ENCODE results near the gene RBM24. TPM values are rescaled to one million over a fixed set of nuclear protein-coding genes. Genes with fewer than 3 reads are reported as not detected.

Gene RBM24
- total RNA-seq, 2 experiments from 2014 or later, result not detected

- Mint-ChIP-seq H3K4me1 (peaks cover 12% of the 10 kb centered on the region), H3K36me3 (no peaks in the 10 kb centered on the region), H3K27ac (no peak overlapping the region), H3K9me3 (no peaks in the 10 kb centered on the region), H3K27me3 (peaks cover 85% of the 10 kb centered on the region), H3K4me3 (no peak overlapping the region)
- DNase-seq, result no peak
These were observed 2.7 kb upstream of the RBM24 start for GRCh38 chr6:17278289-17279063.

DNA sequence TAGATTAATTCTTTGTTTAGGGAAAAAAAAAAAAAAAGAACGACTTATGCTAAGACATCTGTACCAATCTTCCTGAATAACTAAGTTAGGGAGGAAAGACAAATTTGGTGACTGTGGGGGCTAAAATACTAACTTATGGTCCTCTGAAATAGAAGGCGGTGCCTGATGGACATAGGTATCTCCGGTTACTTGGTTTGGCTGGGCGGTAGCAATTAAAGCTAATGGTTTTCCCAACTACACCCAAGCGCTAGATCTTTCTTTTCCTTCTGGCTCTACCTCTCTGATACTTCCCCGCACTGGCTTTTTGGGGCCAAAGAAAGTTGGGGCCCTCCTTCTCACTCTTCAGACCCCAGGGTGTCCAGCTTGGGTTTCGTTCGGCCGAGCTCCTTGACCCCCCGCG lies 1.0 kb upstream of the RBM24 start:
- H3K4me3 Mint-ChIP-seq, result no peak overlapping the region

DNA sequence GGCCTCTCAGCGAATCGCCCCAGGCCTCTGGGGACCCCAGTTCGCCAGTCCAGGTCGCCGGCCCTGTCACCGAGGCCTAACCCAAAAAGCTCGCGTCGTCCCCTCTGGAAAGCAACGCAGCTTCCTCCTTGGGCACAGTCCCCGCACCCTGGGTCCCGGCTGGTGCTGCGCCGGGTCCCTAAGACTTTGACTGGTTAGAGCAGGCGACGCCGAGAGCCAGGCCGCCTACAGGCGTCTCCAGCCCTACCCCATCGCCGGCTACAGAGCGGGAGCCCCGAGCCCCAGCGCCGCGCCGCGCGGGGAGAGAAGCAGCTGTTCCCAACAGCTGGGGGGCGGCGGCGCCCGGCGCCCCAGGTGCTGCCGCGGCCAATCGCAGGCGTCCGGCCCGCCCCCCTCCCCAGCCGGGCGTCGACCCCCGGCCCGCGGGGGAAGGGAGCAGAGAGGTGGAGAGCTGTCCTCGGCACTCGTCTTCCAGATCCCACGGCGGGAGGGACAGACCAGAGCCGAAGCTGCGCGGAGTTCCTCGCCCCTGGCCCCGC lies 540 bp upstream of the RBM24 start:
- Mint-ChIP-seq H3K27ac (no peak overlapping the region), H3K4me1 (peaks cover 12% of the 10 kb centered on the region), H3K9me3 (no peaks in the 10 kb centered on the region), H3K27me3 (peaks cover 84% of the 10 kb centered on the region), H3K36me3 (no peaks in the 10 kb centered on the region), H3K4me3 (no peak overlapping the region)
- DNase-seq, result peak; percentile 11

More for the DNA sequence above, 1.0 kb upstream of the RBM24 start:
- Mint-ChIP-seq H3K27ac (no peak overlapping the region), H3K27me3 (peaks cover 82% of the 10 kb centered on the region), H3K36me3 (no peaks in the 10 kb centered on the region), H3K9me3 (no peaks in the 10 kb centered on the region), H3K4me1 (peaks cover 12% of the 10 kb centered on the region)
- no peak for DNase-seq

- Mint-ChIP-seq H3K27ac (no peak overlapping the region), H3K4me3 (peak overlapping the region; percentile 67), H3K36me3 (no peaks in the 10 kb centered on the region), H3K27me3 (peaks cover 92% of the 10 kb centered on the region), H3K9me3 (no peaks in the 10 kb centered on the region), H3K4me1 (peaks cover 12% of the 10 kb centered on the region)
- no peak for DNase-seq
These were observed 628 bp downstream of the RBM24 start for GRCh38 chr6:17281497-17282481.

DNA sequence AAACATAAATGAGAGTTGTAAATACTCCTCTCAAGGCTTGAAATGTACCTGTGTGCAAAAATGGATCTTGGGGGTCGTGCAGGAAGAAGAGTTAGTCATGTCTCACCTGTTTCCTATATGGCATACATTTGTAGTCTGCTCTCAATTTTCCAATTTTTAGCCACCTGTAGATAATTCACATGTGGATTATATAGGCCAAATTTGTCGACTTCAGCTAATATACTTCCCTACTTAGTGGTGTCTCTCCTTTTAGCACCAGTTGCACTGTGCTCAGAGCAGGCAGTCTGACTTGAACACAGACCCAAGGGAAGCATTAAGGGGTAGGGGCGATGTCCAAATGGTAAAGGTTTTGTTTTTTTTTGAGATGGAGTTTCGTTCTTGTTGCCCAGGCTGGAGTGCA lies 1.9 kb downstream of the RBM24 start:
- Mint-ChIP-seq H3K27ac (no peak overlapping the region), H3K9me3 (no peaks in the 10 kb centered on the region), H3K4me1 (peaks cover 12% of the 10 kb centered on the region), H3K36me3 (no peaks in the 10 kb centered on the region), H3K4me3 (no peak overlapping the region), H3K27me3 (peaks cover 81% of the 10 kb centered on the region)
- no peak for DNase-seq

DNA sequence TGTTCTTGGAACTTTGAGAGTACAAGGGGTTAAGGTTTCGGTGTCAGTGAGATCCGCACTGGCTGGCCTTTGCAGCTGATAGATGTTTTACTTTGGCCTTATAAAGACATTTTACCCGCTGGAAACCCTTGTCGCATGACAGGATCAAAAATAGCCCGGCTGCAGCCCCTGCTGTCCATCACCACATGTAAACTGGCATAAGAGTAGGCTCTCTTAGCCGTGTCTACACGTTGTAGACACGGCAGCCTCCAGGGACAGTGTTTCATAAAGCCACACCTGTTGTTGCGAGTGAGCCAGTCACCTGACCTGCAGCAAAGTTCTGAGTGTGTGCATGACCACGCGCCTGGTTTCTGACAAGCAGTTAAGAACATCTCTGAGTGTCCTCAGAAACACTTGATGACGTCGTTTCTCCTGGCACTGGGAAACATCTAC lies 8.5 kb downstream of the RBM24 start:
- no peak overlapping the region for H3K4me3 Mint-ChIP-seq
- no peaks in the 10 kb centered on the region for H3K36me3 Mint-ChIP-seq
- DNase-seq, result no peak
- H3K9me3 Mint-ChIP-seq, result no peaks in the 10 kb centered on the region
- H3K27me3 Mint-ChIP-seq, result peaks cover 39% of the 10 kb centered on the region
- no peak overlapping the region for H3K27ac Mint-ChIP-seq
- H3K4me1 Mint-ChIP-seq, result no peaks in the 10 kb centered on the region

DNA sequence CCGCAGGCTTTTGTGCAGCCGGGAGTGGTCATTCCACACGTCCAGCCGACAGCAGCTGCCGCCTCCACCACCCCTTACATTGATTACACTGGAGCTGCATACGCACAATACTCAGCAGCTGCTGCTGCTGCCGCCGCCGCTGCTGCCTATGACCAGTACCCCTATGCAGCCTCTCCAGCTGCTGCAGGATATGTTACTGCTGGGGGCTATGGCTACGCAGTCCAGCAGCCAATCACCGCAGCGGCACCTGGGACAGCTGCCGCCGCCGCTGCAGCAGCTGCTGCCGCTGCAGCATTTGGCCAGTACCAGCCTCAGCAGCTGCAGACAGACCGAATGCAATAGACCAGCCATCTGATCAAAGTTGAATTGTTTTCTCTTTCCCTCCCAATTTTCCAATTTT lies 10.6 kb downstream of the RBM24 start:
- H3K27me3 Mint-ChIP-seq, result peaks cover 25% of the 10 kb centered on the region
- H3K4me1 Mint-ChIP-seq, result no peaks in the 10 kb centered on the region
- no peak overlapping the region for H3K4me3 Mint-ChIP-seq
- H3K27ac Mint-ChIP-seq, result no peak overlapping the region
- H3K9me3 Mint-ChIP-seq, result no peaks in the 10 kb centered on the region
- no peaks in the 10 kb centered on the region for H3K36me3 Mint-ChIP-seq
- DNase-seq, result no peak

DNA sequence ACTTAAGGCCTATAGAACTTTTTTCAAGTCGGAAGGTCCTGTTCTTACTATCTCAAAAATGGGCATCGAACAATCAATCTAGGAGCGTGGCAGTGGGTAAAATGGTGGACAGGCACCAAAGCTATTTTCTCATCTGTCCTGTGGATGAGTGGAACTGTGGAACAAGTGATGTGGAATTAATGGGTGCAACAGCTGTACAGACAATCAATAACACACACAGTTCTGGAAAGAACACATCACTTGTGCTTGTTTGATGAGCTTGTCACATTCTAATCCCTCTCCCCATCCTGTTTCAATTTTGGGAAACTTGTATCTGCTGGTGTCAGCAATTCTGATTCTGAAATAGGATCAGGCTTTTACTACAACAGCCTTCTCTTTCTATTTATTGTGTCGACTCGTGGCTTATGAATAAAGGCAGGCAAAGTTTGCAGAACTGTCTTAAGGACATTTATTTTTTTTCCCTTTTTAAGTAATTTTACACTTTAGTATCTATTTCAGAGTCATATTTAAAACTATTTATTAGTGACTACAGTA lies 11.5 kb downstream of the RBM24 start:
- H3K27ac Mint-ChIP-seq, result no peak overlapping the region
- no peaks in the 10 kb centered on the region for H3K9me3 Mint-ChIP-seq
- H3K4me1 Mint-ChIP-seq, result no peaks in the 10 kb centered on the region
- DNase-seq, result no peak
- no peak overlapping the region for H3K4me3 Mint-ChIP-seq
- peaks cover 30% of the 10 kb centered on the region for H3K27me3 Mint-ChIP-seq
- H3K36me3 Mint-ChIP-seq, result no peaks in the 10 kb centered on the region

DNA sequence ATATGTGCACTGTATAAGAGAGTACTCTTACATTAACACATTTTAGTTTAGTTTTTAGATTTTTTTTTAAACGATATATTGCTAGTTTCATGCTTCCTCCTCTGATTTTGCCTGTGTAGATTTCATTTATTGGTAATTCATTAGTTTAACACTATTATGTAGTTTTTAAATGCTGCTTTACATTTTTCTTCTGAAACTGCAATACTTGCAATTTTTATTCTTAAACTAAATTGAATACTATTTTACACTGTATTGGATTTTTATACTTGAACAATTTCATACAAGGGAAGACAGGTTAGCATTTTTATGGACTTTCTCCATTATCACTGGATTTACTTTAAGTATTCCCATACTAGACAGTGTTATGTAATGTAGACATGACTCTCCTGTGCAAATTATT lies 12.2 kb downstream of the RBM24 start:
- H3K9me3 Mint-ChIP-seq, result no peaks in the 10 kb centered on the region
- peaks cover 33% of the 10 kb centered on the region for H3K27me3 Mint-ChIP-seq
- no peaks in the 10 kb centered on the region for H3K36me3 Mint-ChIP-seq
- DNase-seq, result no peak
- H3K27ac Mint-ChIP-seq, result no peak overlapping the region
- H3K4me3 Mint-ChIP-seq, result no peak overlapping the region
- no peaks in the 10 kb centered on the region for H3K4me1 Mint-ChIP-seq

- Mint-ChIP-seq H3K27ac (no peak overlapping the region), H3K9me3 (no peaks in the 10 kb centered on the region), H3K4me1 (no peaks in the 10 kb centered on the region), H3K36me3 (no peaks in the 10 kb centered on the region), H3K4me3 (no peak overlapping the region), H3K27me3 (peaks cover 24% of the 10 kb centered on the region)
- DNase-seq, result no peak
These were observed 16.3 kb downstream of the RBM24 start for GRCh38 chr6:17297271-17298080.

GRCh38 chr6:17298257-17298656 lies 17.1 kb downstream of the RBM24 start:
- no peaks in the 10 kb centered on the region for H3K9me3 Mint-ChIP-seq
- no peaks in the 10 kb centered on the region for H3K4me1 Mint-ChIP-seq
- H3K27ac Mint-ChIP-seq, result no peak overlapping the region
- peaks cover 24% of the 10 kb centered on the region for H3K27me3 Mint-ChIP-seq
- no peaks in the 10 kb centered on the region for H3K36me3 Mint-ChIP-seq
- no peak overlapping the region for H3K4me3 Mint-ChIP-seq
- no peak for DNase-seq

DNA sequence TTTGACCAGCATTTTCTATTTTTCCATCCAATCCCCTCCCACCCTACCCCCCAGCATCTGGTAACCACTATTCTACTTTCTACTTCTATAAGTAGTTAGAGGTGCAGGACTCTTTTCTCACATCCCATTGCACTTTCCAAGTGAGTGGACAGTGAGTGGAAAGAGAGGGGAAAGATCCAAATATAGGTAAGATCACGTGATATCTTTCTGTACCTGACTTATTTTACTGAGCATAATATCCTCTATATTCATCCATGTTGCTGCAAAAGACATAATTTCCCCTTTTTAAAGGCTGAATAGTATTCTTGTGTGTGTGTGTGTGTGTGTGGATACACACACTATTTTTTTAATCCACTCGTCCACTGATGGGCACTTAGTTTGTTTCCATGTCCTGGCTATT lies 18.1 kb downstream of the RBM24 start:
- Mint-ChIP-seq H3K27ac (no peak overlapping the region), H3K4me1 (no peaks in the 10 kb centered on the region), H3K36me3 (no peaks in the 10 kb centered on the region), H3K4me3 (no peak overlapping the region), H3K9me3 (no peaks in the 10 kb centered on the region), H3K27me3 (peaks cover 24% of the 10 kb centered on the region)
- no peak for DNase-seq

- DNase-seq, result no peak
- Mint-ChIP-seq H3K27ac (no peak overlapping the region), H3K9me3 (no peaks in the 10 kb centered on the region), H3K4me1 (no peaks in the 10 kb centered on the region), H3K36me3 (no peaks in the 10 kb centered on the region), H3K4me3 (no peak overlapping the region), H3K27me3 (peaks cover 24% of the 10 kb centered on the region)
These were observed 18.6 kb downstream of the RBM24 start for GRCh38 chr6:17299750-17300149.

GRCh38 chr6:17300637-17301036 lies 19.5 kb downstream of the RBM24 start:
- H3K27me3 Mint-ChIP-seq, result peaks cover 24% of the 10 kb centered on the region
- H3K4me1 Mint-ChIP-seq, result no peaks in the 10 kb centered on the region
- no peak overlapping the region for H3K4me3 Mint-ChIP-seq

More at GRCh38 chr6:17300637-17301036, 19.5 kb downstream of the RBM24 start:
- no peak overlapping the region for H3K27ac Mint-ChIP-seq
- no peaks in the 10 kb centered on the region for H3K36me3 Mint-ChIP-seq
- H3K9me3 Mint-ChIP-seq, result no peaks in the 10 kb centered on the region
- no peak for DNase-seq
